ENCODE data around the gene MRPS11. TPM values are rescaled to one million over a fixed set of nuclear protein-coding genes. Genes with fewer than 3 reads are reported as not detected.

MRPS11 gene
- total and polyA plus RNA-seq, 10 of the 15 experiments (the other 5 are each of a cell fraction or from before 2014, with no cell fraction given) = 37.1 to 148 (median 68.7) TPM

- BruUV-seq (replicated peaks) = no TSS peak
- H3K4me3 ChIP-seq = no peak overlapping the region
- no peak overlapping the region for H3K9ac ChIP-seq (ENCODE audit: control insufficient read depth, insufficient read depth, low read length)
- no peak for DNase-seq (ENCODE audit: low read depth, low spot score)
- WGBS (ENCODE audit: insufficient coverage, insufficient replicate concordance, low lambda C conversion rate, missing lambda C conversion rate) = 100% methylated on average over 2 of the region's 2 CpGs
- H3K4me2 ChIP-seq (ENCODE audit: control insufficient read depth, insufficient read depth) = no peak overlapping the region
- ChIA-PET POLR2A (no interaction called here), RAD21 (ENCODE audit: unreplicated experiment) (no interaction called here), SMC1A (ENCODE audit: uncharacterized antibody, unreplicated experiment) (no interaction called here), CTCF (interaction anchor here (1.5 kb wide), 1 partner anchor 329 kb away, joined by 4 read pairs; no protein-coding TSS in a partner anchor)
- FAIRE-seq = no peak
- intact Hi-C loops (cut with micrococcal nuclease; ENCODE audit: unreplicated experiment) = no loop called here
- H3K79me2 ChIP-seq (ENCODE audit: control insufficient read depth, insufficient read depth, low read length) = no peaks in the 10 kb centered on the region
- H4K20me1 ChIP-seq (ENCODE audit: control insufficient read depth, insufficient read depth) = no peaks in the 10 kb centered on the region
- H2AFZ ChIP-seq (ENCODE audit: control insufficient read depth, low read depth, low read length) = no peak overlapping the region
- TF ChIP-seq, protein P1, sequence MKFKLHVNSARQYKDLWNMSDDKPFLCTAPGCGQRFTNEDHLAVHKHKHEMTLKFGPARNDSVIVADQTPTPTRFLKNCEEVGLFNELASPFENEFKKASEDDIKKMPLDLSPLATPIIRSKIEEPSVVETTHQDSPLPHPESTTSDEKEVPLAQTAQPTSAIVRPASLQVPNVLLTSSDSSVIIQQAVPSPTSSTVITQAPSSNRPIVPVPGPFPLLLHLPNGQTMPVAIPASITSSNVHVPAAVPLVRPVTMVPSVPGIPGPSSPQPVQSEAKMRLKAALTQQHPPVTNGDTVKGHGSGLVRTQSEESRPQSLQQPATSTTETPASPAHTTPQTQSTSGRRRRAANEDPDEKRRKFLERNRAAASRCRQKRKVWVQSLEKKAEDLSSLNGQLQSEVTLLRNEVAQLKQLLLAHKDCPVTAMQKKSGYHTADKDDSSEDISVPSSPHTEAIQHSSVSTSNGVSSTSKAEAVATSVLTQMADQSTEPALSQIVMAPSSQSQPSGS (IDR thresholded peaks at IDR 0.05; ENCODE audit: low read length) = no peak
- TF ChIP-seq NRF1 (conservative IDR thresholded peaks at IDR 0.05; ENCODE audit: low read depth, low read length) (no peak), PAX5 (IDR thresholded peaks at IDR 0.05; ENCODE audit: borderline replicate concordance, low read depth, low read length) (no peak), FOXK2 (IDR thresholded peaks at IDR 0.05) (no peak), PKNOX1 (IDR thresholded peaks at IDR 0.05) (no peak), RELA (IDR thresholded peaks at IDR 0.05; ENCODE audit: borderline replicate concordance, partially characterized antibody) (no peak), HDAC2 (IDR thresholded peaks at IDR 0.05) (no peak), SUPT20H (IDR thresholded peaks at IDR 0.05; ENCODE audit: borderline replicate concordance, control insufficient read depth, low read depth, low read length) (no peak), ZNF384 (IDR thresholded peaks at IDR 0.05; ENCODE audit: borderline replicate concordance, low read depth, low read length) (no peak), NR2C1 (IDR thresholded peaks at IDR 0.05) (no peak)
- TF ChIP-seq, protein P2, sequence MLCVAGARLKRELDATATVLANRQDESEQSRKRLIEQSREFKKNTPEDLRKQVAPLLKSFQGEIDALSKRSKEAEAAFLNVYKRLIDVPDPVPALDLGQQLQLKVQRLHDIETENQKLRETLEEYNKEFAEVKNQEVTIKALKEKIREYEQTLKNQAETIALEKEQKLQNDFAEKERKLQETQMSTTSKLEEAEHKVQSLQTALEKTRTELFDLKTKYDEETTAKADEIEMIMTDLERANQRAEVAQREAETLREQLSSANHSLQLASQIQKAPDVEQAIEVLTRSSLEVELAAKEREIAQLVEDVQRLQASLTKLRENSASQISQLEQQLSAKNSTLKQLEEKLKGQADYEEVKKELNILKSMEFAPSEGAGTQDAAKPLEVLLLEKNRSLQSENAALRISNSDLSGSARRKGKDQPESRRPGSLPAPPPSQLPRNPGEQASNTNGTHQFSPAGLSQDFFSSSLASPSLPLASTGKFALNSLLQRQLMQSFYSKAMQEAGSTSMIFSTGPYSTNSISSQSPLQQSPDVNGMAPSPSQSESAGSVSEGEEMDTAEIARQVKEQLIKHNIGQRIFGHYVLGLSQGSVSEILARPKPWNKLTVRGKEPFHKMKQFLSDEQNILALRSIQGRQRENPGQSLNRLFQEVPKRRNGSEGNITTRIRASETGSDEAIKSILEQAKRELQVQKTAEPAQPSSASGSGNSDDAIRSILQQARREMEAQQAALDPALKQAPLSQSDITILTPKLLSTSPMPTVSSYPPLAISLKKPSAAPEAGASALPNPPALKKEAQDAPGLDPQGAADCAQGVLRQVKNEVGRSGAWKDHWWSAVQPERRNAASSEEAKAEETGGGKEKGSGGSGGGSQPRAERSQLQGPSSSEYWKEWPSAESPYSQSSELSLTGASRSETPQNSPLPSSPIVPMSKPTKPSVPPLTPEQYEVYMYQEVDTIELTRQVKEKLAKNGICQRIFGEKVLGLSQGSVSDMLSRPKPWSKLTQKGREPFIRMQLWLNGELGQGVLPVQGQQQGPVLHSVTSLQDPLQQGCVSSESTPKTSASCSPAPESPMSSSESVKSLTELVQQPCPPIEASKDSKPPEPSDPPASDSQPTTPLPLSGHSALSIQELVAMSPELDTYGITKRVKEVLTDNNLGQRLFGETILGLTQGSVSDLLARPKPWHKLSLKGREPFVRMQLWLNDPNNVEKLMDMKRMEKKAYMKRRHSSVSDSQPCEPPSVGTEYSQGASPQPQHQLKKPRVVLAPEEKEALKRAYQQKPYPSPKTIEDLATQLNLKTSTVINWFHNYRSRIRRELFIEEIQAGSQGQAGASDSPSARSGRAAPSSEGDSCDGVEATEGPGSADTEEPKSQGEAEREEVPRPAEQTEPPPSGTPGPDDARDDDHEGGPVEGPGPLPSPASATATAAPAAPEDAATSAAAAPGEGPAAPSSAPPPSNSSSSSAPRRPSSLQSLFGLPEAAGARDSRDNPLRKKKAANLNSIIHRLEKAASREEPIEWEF (IDR thresholded peaks at IDR 0.05; ENCODE audit: insufficient replicate concordance, low read depth, low read length) = no peak
- TF ChIP-seq, protein P3, sequence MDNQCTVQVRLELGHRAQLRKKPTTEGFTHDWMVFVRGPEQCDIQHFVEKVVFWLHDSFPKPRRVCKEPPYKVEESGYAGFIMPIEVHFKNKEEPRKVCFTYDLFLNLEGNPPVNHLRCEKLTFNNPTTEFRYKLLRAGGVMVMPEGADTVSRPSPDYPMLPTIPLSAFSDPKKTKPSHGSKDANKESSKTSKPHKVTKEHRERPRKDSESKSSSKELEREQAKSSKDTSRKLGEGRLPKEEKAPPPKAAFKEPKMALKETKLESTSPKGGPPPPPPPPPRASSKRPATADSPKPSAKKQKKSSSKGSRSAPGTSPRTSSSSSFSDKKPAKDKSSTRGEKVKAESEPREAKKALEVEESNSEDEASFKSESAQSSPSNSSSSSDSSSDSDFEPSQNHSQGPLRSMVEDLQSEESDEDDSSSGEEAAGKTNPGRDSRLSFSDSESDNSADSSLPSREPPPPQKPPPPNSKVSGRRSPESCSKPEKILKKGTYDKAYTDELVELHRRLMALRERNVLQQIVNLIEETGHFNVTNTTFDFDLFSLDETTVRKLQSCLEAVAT (IDR thresholded peaks at IDR 0.05) = no peak
- TF ChIP-seq, protein P4, sequence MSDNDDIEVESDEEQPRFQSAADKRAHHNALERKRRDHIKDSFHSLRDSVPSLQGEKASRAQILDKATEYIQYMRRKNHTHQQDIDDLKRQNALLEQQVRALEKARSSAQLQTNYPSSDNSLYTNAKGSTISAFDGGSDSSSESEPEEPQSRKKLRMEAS (IDR thresholded peaks at IDR 0.05; ENCODE audit: low read depth, low read length) = no peak
- no peak for ATAC-seq
- H3K27ac ChIP-seq (ENCODE audit: control insufficient read depth, insufficient read depth) = no peak overlapping the region
- H3K9me3 ChIP-seq (replicated peaks; ENCODE audit: control insufficient read depth, insufficient read depth, low read length) = no peaks in the 10 kb centered on the region
- peaks cover 12% of the 10 kb centered on the region for H3K4me1 ChIP-seq (ENCODE audit: control insufficient read depth, insufficient read depth, low read length)
- in situ Hi-C loops (cut with MboI) = no loop called here
- no peaks in the 10 kb centered on the region for H3K27me3 ChIP-seq (replicated peaks in 1 of 2; ENCODE audit: control insufficient read depth in 2 of 2, insufficient read depth in 2 of 2, low read length in 1 of 2)
- no peaks in the 10 kb centered on the region for H3K36me3 ChIP-seq (ENCODE audit: control insufficient read depth in 2 of 2, insufficient read depth in 2 of 2, low read length in 1 of 2)
Measured at GRCh38 chr15:88505721-88506120, 38.2 kb downstream of the MRPS11 start.
